NCI-H1417 treated with DMSO at 0.1 percent for 48 hours (cell line): ENCODE measurements around the gene SLC5A5.
A peak's percentile ranks its signal among the peaks of the same experiment; 100 is the strongest.
"Not testable (repeated sequence)": the region's sequence is repeated elsewhere in the genome, so short reads cannot be mapped to it uniquely, and the experiment has no call there.

Experiments
- DNase-seq: peaks from one replicate; lab custom pipeline; 2025; lab: John Stamatoyannopoulos, UW

Gene SLC5A5

DNA sequence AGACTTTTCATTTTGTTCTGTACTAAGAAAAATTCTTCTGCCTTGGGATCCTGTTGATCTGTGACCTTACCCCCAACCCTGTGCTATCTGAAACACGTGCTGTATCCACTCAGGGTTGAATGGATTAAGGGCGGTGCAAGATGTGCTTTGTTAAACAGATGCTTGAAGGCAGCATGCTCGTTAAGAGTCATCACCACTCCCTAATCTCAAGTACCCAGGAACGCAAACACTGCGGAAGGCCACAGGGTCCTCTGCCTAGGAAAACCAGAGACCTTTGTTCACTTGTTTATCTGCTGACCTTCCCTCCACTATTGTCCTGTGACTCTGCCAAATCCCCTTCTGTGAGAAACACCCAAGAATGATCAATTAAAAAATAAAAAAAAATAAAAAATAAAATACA lies 47.4 kb downstream of the SLC5A5 start:
- DNase-seq: not testable (repeated sequence)

DNA sequence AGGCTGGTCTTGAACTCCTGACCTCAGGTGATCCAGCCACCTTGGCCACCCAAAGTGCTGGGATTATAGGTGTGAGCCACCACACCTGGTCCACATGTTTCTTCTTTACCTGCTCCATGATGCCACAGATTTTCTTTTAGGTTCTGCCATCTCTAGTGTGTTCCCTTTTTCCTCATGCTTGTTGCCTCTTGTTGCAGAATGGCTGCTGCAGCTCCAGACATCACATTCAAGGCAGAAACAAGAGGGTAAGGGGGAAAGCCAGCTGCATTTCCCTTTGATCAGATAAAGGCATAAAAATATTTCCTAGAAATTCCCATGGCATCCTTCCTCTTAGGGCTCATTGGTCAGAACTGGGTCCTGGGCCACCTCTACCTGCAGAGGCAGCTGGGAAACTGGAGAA lies 48.8 kb downstream of the SLC5A5 start:
- no peak for DNase-seq

DNA sequence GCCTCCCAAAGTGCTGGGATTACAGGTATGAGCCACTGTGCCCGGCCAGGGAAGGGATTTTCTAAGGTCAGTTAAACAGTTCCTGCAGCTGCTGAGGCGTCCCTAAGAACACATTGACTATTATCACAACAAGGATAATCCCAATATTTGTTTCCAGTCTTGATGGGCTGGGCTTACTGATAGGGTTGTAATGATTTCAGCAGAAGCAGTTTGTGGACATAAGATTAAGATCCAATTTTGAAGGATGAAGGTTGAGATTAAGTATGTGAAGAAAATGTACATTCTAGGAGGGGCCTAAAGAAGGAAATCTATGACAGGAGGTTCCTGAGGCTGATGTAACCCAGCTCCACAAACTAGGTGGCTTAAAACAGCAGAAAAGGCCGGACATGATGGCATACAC lies 50.4 kb downstream of the SLC5A5 start:
- no peak for DNase-seq

DNA sequence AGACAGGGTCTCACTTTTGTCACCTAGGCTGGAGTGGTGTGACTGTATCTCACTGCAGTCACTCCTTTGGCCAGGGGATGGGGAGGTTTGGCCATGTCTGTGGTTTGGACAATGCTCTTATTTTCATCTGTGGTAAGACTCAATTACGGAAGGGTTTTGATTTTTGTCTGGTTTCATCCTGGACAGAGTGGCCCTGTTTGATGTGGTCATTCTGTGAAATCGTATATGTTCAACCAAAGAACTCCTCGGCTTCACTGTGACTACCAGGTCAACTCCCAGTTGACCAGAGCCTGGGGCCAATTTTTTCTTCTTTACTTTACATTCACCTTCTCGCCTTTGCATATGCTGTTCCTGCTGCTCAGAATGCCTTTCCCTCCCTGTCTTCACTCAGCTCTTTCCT lies 54.3 kb downstream of the SLC5A5 start:
- no peak for DNase-seq

DNA sequence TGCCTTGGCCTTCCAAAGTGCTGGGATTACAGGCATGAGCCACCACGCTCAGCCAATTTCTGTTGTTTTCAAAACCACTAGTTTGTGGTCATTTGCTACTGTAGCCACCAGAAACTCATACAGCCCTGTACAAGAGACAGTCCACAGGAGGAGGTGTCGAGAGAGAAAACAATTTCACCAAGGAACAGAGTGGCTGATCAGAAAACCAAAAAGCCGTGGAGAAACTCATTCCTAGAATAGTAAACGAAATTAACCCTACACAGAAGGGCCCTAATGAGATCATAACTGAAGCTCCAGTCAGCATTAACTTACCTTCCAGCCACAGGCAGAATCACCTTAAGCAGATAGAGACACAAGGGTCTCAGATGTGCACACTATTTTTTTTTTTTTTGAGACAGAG lies 57.3 kb downstream of the SLC5A5 start:
- no peak for DNase-seq

DNA sequence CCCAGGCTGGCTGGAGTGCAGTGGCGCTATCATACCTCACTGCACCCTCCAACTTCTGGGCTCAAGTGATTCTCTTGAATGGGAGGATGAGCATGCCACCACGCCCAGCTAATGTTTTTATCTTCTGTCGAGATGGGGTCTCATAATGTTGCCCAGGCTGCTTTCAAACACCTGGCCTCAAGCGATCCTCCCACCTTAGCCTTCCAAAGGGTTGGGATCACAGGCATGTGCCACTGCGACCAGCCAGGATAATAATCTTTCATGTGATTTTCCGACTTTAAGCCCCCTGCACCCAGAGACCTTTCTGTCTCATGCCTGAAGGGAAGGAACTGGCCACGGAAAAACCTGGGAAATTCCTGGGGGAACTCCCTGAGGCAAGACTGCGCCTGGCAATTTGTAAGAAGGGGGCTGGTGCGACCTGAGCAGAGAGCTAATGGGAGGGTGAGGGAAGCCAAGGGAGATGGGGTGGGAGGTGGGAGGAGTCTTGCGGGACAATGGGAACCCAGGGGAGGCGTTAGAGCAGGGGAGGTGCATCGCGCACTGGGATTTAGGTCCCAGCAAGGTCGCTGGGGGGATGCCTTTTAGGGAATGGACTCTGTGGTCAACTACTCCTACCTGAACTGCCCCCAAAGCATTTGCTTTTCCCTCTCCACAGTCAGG lies 59.9 kb downstream of the SLC5A5 start:
- DNase-seq: no peak

DNA sequence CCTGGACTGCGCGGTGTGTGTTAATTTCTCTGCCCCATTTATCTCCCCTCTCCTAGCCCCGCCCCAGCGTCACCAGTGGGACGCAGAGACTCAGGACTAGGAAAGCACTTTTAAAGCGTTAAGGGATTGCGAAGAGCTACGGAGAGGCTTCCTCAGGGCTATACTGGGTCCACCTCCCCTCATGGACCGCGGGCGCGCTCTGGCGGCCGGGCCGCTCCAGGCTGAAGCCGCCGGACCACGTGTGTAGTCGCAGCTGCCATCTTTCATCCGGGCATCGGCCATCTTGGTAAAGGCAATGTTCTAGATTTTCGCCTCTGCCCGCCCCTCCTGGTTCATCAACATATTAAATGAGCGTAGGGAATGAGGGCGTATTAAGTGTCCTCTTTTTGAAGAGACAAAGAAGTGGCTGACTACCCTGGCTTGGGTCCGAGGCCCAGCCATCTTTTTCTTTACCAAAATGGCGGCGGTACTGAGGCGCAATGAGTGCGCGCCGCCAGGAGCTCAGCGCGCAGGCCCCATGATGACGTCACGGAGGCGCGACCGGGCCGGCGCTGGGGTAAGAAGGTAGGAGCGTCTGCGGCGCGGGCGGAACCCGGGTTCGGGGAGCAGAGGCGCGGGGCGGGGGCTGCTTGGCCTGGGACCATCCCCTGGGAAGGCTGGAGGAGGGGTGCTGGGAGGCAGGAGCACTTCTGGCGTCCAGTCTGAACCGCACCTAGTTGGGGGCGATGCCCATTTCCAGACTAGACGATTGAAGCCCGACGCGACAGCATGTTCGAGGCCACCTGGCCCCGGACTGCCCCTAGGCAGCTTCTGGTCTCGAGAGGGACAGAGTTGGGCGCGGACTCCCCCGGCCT lies 61.0 kb downstream of the SLC5A5 start, which contains the start of gene CCDC124:
Gene CCDC124, plus strand, starts transcription at position 531 of the 854 bp plus-strand sequence. CDS start 3,406 bp downstream, outside the sequence.
- peak; percentile 76 for DNase-seq

DNA sequence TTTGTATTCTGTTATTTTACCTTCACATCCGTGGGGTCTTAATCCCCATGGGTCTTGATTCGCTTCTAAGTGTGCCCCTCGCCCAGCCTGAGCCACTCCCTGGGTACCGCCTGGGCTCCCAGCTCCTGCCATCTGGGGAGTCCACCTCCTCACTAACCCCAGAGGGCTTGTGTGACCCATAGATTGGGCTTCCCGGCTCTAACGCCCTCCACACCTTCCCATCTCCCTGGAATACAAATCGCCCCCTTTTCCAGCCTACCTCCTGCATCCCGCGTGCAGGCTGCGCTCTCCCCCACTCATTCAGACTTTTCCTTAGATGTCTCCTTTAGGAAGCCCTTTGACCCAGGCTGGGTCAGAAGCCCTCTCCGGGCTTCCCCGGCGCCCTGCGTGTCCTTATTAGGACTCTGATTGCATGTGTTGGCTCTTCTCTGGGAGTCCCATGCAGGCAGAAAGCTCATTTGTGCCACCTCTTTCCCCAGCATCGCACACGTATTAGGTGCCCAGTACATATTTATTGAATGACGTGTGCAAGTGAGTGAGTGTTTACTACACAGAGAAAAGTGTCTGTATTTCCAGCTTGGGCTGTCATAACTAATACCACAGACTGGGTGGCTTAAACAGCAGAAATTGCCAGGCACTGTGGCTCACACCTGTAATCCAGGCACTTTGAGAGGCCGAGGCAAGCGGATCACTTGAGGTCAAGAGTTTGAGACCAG lies 61.8 kb downstream of the SLC5A5 start:
- DNase-seq: no peak

DNA sequence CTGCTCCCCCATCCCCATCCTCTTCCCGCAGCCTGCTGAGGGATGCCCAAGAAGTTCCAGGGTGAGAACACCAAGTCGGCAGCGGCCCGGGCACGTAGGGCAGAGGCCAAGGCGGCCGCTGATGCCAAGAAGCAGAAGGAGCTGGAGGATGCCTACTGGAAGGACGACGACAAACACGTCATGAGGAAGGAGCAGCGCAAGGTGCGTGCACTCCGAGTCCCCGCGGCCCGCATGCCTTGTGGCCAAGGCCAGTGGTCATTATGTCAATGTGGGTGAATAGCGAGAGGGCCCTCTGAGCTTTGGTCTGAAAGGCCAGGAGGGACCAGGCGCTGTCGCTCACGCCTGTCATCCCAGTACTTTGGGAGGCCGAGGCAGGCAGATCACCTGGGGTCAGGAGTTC lies 64.6 kb downstream of the SLC5A5 start:
- DNase-seq: no peak

DNA sequence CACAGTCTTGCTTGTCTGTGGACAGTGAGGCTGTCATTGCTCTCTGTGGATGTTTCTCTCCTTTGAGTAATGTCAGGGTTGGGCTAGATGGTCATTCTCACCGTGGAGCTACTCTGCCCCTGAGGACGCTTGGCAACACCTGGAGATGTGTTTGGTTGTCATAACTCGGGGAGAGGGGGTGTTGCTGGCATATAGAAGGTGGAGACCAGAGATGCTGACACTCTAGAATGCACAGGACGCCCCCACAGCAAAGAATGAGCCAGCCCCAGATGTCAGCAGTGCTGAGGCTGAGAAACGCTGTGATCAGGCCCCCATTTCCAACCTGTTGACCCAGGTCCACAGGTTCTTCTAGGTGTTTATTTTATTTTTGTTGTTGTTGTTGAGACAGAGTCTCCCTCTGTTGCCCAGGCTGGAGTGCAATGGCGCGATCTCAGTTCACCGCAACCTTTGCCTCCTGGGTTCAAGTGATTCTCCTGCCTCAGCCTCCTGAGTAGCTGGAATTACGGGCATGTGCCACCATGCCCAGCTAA lies 65.7 kb downstream of the SLC5A5 start:
- DNase-seq: no peak

DNA sequence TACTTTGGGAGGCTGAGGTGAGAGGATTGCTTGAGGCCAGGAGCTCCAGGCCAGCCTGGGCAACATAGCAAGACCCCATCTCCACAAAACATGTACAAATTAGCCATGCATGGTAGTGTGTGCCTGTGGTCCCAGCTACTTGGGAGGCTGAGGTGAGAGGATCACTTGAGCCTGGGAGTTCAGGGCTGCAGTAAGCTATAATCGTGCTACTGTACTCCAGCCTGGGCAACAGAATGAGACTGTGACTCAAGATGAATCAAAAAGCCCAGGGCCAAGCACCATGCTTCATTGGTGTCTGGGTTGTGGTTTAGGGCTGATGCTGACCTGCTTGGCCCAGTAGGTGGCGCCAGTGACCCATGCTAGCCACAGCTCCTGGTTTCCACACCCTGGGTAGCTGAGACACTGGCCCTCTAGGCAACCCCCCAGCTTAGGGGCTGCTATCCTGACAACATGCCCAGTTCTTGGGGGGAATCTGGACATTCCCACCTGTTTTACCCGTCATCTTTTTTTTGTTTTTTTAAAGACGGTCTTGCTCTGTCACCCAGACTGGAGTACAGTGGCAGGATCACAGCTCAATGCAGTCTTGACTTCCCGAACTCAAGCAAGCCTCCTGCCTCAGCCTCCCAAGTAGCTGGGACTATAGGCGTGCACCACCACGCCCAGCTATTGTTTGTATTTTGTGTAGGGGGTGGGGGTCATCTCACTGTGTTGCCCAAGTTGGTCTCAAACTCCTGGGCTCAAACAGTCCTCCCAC lies 66.5 kb downstream of the SLC5A5 start:
- no peak for DNase-seq

DNA sequence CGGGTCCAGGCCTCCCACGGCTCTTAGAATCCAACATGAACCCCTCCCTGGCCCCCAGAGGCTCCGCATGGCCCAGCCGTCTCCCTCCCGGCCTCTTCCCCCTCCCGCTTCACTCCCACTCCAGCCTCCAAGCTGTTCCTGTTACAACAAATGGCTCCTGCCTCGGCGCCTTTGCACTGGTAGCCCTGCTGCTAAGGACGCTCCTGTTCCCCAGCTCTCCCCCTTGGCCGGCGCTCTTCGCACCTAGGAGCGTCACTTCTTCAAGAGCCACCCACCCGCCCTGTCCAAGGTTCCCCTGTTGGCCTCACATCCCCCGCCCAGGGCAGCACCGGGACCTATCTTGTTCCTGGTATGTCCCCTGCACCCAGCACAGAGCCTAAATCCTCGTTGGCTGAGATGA lies 70.4 kb downstream of the SLC5A5 start:
- DNase-seq: no peak

DNA sequence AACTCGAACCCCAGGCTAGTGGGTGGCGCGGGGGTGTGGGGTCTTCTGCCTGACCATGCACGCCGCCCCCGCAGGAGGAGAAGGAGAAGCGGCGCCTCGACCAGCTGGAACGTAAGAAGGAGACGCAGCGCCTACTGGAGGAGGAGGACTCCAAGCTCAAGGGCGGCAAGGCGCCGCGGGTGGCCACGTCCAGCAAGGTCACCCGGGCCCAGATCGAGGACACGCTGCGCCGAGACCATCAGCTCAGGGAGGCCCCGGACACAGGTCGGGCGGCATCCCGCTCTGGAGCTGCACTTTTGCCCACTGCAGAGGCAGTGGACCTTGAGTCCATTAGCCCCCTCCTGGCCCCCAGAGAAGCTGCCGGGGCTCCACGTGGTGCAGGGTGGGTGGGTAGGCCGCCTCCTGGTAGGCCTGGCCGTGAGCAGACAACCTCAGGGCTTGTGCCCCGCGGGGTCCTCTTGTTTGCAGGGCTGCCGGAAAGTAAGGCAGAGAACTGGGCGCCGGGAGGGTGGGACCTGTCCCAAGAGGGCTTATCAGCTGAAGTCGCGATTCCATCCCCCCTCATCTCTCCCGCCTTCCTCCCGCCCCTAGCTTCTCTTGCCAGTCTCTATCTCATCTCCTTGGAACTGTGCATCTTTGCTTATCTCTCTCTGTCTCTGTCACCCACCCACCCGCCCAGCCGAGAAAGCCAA lies 71.0 kb downstream of the SLC5A5 start:
- no peak for DNase-seq

DNA sequence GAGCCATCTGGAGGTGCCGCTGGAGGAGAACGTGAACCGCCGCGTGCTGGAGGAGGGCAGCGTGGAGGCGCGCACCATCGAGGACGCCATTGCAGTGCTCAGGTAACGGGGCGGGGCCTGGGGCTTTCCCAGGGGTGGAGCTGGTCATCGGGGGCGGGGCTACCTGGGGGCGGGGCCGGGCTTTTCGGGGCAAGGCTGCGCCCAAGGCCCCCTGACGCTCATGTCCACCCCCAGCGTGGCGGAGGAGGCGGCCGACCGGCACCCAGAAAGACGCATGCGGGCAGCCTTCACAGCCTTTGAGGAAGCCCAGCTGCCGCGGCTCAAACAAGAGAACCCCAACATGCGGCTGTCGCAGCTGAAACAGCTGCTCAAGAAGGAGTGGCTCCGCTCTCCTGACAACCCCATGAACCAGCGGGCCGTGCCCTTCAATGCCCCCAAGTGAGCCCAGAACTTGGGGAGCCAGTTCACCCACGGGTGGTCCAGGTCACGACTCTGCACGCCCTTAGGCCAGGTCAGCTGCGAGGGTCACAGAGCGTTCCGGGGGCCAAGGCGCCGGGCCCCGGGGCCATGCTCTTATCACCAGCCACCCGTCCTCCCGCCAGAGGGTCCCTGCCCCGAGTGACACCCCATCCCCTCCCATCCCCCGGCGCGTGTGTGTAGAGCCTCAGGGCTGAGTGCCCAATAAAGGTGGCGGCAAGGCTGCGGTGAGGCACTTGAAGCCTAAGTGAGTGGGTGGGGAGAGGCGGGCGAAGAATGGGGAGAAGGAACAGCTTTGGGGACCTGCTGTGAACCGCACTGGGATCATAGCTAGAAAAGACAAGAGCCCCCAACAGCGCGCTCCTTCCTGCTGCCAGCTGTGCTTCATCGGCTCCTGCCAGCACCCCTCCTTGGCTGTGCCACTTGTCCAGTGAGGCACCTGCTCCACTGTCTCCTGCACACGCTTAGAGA lies 71.8 kb downstream of the SLC5A5 start:
- no peak for DNase-seq

DNA sequence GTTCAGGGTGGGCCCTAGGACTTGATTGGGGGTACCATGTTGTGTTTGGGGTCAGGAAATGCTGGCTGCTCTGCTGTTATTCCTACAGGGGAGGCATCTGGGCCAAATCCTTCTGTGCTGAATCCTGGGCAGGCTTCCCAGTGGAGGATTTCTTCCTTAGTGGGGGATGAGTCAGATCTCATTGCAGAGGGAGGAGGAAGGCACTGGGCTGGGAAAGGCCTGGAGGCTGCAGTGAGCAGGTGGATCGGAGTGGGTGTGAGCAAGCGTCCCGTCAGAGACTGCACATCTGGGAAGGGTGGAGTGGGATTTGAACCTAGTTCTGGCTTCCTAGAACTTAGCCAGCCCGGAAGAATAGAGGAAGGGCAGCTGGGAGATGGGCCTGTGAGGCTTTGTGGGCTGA lies 72.6 kb downstream of the SLC5A5 start:
- DNase-seq: no peak
